GM18499 (cell line): ENCODE measurements around the gene CUL3.
"Not testable (repeated sequence)": the region's sequence is repeated elsewhere in the genome, so short reads cannot be mapped to it uniquely, and the experiment has no call there.

Experiments used
- ATAC-seq: cut with Tn5 transposase; IDR thresholded peaks from one replicate; pipeline ENCODE4 v1.9.1; 2021; ENCODE audit warnings: moderate number of reproducible peaks; ENCODE audit not compliant: insufficient read depth, unreplicated experiment

The CUL3 gene

DNA sequence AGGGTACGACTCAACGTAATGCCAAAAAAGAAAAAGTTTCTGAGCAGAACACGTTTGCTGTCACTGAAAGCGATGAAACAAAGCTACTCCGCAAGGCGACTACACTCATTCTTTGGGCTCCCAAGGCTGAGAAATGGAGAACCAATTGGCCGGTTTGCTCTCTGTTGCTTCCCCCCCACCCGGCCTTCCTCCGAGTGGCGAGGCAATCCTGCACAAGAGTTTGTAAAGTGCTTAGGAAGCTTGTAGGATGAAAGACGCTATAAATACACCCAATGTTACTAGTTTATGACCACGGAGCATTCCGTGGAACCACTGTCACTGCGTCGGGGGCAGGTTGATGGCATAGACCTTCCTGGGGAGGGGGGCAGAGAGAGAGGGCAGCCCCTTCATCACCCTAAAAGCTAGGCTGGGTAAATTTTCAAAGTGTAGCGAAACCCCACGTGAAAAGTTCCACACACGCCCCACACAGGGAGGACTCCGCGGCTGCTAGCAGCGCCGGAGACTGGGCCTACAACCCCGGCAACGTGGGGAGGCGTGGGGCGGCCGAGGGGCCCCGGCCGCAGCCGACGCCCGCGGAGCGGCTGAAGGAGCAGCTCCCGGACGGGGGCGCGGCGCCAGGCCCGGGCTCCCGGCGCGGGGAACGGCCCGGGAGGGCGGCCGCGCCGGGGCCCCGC, 915 bp downstream of the CUL3 start:
- no peak for ATAC-seq

DNA sequence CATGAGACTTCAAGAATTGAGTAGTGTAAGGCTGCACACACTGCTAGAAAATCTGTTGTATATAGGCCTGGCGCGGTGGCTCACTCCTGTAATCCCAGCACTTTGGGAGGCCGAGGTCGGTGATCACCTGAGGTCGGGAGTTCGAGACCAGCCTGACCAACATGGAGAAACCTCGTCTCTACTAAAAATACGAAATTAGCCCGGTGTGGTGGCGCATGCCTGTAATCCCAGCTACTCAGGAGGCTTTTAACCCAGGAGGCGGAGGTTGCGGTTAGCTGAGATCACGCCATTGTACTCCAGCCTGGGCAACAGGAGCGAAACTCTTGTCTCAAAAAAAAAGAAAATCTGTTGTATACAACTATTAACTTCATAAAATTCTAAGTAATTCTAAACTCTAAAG, 2.1 kb downstream of the CUL3 start:
- not testable (repeated sequence) for ATAC-seq

GRCh38 chr2:224580248-224580647, 4.9 kb downstream of the CUL3 start:
- ATAC-seq = no peak

DNA sequence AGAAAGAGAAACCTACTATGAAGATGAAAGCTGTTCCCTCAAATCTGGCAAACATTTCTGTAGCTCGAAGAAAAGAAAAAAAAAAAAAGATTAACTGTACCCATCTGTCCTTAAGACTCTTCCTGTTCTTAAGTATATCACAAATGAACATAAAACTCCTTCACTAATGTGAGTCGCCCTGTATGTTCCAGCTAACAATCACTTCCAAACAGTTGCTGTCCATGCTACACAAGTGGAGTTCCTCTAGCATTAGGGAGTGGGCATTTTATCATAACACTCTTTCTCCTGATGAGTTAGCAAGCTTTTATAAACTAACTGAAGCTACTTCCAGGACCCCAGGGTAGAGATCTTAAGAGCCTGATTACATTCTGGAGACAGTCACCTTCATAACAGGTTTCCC, 5.8 kb downstream of the CUL3 start:
- ATAC-seq = no peak

- no peak for ATAC-seq
Measured at GRCh38 chr2:224577541-224577940, 7.6 kb downstream of the CUL3 start.

DNA sequence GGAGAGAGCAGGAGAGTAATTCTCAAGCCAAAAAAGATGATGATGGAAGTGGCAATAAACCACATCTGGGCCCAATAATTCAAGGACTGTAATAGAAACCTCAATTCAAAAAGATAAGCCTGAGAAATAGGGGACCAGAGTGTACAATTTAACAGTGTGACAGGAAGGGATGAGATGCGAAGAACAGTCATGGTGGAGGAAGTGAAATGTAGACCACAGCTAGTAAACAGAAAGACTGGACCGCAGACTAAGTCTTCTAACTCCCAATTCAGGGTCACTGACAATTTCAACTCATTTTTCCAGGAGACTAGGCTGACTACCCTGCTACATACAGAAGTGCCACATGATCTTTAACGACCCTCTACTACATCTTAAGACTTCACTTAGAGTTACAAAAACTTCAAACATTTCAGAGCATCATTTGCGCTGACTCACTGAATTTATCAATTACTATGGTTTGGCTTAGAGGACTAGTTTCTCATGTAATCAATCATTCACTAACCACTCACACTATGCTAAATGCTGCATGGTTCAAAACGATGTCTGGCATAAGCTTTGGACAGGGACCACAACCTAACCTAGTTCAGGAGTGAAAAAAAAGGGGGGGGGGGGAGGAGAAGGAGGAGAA, 9.0 kb downstream of the CUL3 start:
- ATAC-seq = peak; percentile 74

- ATAC-seq = no peak
Measured at GRCh38 chr2:224574423-224575084, 10.6 kb downstream of the CUL3 start.

- no peak for ATAC-seq
Measured at GRCh38 chr2:224573724-224574123, 11.4 kb downstream of the CUL3 start.

DNA sequence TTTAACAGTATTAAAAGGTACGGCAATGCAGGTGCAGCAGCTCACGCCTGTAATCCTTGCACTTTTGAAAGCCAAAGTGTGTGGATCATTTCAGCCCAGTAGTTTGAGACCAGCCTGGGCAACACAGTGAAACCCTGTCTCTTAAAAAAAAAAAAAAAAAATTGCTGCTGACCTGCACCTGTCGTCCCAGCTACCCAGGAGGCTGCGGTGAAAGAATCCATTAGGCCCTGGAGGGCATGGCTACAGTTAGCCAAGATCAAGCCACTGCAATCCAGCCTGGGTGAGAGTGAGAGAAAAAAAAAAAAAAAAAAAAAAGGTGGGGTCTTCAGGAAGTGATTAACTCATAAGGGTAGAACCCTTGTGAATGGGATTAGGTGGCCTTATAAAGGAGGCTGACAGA, 12.8 kb downstream of the CUL3 start:
- no peak for ATAC-seq

DNA sequence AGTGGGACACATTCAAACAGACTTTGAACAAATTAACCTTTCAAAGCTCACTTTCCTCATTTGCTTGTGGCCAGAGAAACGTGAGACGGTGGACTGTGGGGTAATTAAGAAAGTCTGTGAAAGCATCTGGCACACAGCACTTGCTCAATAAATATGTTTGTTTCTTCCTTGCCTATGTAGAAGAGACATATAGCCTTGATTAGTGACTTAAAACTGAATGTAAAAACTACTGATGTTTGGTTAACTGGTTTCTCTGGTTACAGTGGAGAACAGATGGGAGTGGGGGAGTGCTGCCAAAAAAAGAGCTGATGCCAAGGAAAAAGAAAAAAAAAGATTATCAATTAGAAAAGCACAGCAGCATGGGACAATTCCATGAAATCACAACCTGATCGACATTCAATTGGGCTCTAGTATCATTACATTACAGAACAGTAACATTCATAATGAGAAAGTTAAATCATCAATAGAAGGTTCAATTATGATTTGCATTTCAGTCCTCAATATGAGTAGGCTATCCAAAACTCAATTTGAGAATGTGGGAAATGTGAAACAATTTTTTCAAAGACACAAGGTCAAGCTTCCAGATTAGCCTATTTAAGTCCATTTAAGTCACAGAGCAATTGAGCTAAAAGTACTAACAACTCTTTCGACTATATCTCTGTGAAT, 14.7 kb downstream of the CUL3 start:
- ATAC-seq = no peak

DNA sequence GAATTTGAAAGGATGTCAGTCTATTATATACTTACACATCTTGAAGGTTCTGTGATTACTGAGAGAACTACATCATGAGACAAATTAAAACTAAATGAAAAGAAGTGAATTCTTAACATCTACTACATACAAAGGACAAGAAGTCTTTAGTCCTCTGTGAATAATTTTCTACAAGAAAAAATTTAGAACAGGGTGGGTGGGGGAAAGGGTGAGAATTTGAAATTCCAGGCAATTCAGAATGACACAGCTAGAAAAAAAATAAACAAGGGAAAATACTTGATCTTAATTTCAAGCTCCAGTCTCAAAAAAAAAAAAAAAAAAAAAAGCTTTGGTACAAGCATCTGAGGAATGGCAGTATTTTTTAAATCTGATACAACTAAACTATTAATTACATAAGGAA, 15.5 kb downstream of the CUL3 start:
- ATAC-seq = no peak

DNA sequence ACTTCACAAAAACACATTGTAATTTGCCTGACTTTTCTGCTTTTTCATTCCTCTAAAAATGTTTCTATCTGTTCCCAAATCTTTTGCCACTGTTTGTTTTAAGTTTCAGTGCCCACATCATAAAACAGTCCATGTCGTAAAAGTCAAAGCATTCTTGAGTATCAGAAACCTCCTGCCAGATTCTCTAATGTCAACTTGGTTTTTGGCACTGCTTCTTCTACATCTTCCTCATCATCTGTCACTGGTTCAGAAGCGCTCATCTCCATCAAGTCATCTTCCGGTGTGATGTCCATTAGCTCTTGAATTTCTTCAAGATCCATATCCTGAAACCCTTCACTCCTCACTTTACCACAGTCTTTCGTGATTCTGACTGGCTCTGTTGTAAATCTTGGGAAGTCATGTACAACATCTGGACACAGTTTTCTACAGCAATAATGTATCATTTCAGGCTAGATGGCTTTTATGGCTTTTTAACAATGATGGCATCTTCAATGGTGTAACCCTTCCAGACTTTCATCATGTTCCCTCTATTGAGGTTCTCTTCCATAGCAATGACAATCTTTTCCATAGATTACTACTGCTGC, 19.6 kb downstream of the CUL3 start:
- ATAC-seq = no peak

DNA sequence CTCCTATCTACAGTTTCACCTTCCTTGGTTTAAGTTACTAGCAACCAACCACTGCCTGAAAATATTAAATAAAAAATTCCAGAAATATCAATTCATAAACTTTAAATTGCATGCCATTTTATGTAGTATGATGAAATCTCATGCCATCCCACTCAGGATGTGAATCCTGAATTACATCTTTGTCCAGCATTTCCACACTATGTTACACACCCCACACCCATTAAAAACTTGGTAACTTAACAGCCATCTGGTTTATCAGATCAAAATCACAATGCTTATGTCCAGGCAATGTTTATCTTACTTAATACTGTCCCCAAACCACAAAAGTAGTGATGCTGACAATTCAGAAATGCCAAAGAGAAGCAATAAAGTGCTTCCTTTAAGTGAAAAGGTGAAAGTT, 21.6 kb downstream of the CUL3 start:
- no peak for ATAC-seq

DNA sequence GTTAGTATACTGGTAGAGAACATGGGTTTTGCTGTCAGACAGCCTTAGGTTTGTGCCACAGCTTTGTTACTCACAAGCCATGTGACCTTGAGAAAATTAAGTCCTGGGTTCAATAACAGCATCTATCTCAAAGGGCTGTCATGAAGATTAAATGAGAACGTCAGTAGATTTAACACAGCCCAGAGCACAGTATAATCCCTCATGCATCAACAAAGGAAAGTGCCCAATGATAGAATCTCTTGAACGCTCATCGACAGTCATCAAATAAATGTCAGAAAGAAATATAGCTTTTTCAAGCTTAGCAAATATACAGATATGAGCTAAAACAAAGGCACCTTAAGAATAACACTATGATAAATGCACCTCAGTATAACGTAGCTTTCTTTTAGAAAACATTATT, 22.3 kb downstream of the CUL3 start:
- no peak for ATAC-seq

GRCh38 chr2:224561234-224562005, 23.7 kb downstream of the CUL3 start:
- peak; percentile 80 for ATAC-seq

DNA sequence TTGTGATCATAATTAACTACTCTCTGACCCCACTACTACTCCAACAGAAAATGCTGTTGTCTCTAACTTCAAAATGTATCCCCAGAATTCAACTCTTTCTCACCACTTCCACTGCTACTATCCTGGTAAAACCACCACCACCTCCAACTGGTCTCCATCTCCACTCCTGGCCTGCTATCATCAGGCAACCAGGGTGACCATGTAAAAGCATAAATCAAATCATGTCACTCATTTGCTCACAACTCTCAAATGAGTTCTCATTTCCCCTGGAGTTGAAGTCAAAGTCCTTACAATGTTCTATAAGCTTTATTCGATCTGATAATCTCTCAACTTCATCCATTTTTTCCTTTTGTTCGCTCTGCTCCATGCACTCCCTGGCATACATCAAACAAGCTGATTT, 24.6 kb downstream of the CUL3 start:
- ATAC-seq = no peak

DNA sequence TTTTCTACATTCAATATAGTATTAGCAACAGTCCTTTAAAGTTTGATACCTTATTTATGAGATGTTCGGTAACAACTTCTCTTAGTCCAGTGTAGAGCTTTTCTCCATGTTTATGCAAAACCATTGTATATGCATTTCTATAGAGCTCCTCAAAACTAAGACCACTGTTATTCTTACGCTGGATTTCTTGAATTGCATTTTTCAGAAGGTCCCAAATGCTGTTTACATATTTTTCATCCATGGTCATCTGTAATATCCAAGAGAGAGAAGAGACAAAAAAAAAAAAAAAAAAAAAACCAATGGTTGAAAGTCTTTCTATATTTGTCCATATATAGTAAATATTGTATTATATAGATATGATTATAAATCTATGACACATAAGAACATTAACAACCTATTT, 27.6 kb downstream of the CUL3 start:
- ATAC-seq = no peak

GRCh38 chr2:224556381-224556780, 28.8 kb downstream of the CUL3 start:
- ATAC-seq = no peak

DNA sequence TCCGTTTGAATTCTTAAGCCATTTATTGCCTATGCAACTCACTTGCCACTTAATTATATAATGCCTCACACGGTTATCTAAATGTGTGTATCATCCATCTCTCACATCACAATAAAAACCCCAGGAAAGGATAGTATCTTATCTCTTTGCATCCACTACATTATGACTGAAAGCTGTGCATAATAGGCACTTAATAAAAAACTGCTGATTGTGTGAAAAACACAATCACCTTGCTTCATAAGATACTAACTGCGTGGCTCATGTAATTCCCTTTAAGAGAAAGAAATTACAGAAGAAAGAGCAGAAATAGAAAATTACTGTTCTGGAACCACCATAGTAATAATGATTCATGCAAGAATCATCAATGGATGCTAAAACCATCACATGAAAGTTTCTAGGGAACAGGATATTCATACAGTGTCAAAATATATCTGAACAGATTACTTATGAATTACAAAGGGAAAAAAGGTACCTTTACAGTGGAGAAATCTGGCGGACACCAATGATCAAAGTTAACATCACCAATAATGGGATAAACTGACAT, 29.3 kb downstream of the CUL3 start:
- no peak for ATAC-seq

- ATAC-seq = no peak
Measured at GRCh38 chr2:224552771-224553170, 32.4 kb downstream of the CUL3 start.
